Retinal pigment epithelial cell (primary cell): ENCODE measurements around the gene MEGF8.

ENCODE experiments used
- DNase-seq: peaks from one replicate; pipeline ENCODE4 v3.0.0-alpha.2; 2010; ENCODE audit warnings: low read depth
- H3K4me3 ChIP-seq: 2 replicates; pipeline ENCODE4 v1.5.1; 2011; ENCODE audit warnings: mild to moderate bottlenecking, low read length, control low read depth, moderate library complexity
- CTCF ChIP-seq: conservative IDR thresholded peaks from 2 replicates; pipeline ENCODE4 v1.5.1; 2011; ENCODE audit warnings: low read depth, low read length, control low read depth, inconsistent platforms

Gene MEGF8

GRCh38 chr19:42295831-42296525 is 29.5 kb upstream of the MEGF8 start:
- no peak overlapping the region for H3K4me3 ChIP-seq
- peak; percentile 99 for TF ChIP-seq CTCF
- DNase-seq = no peak

- no peak for DNase-seq
- no peak overlapping the region for H3K4me3 ChIP-seq
- no peak for TF ChIP-seq CTCF
Observed at GRCh38 chr19:42297039-42297438, 28.4 kb upstream of the MEGF8 start.

GRCh38 chr19:42301646-42302203 is 23.7 kb upstream of the MEGF8 start, which contains the start of gene PRR19:
Gene PRR19 (plus strand): TSS chr19:42302132. CDS start chr19:42309585, 7,453 bp downstream.
- no peak for TF ChIP-seq CTCF
- H3K4me3 ChIP-seq = peak within 1 kb of the TSS; percentile 85
- no peak for DNase-seq

GRCh38 chr19:42303101-42303464 is 22.4 kb upstream of the MEGF8 start:
- H3K4me3 ChIP-seq = peak overlapping the region; percentile 85
- no peak for TF ChIP-seq CTCF
- DNase-seq = no peak

GRCh38 chr19:42303876-42304275 is 21.6 kb upstream of the MEGF8 start:
- H3K4me3 ChIP-seq = no peak overlapping the region
- DNase-seq = no peak
- TF ChIP-seq CTCF = no peak

- no peak for TF ChIP-seq CTCF
- no peak for DNase-seq
- H3K4me3 ChIP-seq = no peak overlapping the region
Observed at GRCh38 chr19:42306646-42307045, 18.8 kb upstream of the MEGF8 start.

GRCh38 chr19:42309686-42310085 is 15.7 kb upstream of the MEGF8 start:
- no peak overlapping the region for H3K4me3 ChIP-seq
- TF ChIP-seq CTCF = no peak
- no peak for DNase-seq
